GM12872 (cell line): Measurements from ENCODE around the gene DCXR.

Source experiments
- TF ChIP-seq, protein P1 (sequence below): IDR thresholded peaks from 3 replicates; pipeline ENCODE4 v1.5.1; 2011; ENCODE audit warnings: low read depth, mild to moderate bottlenecking, low read length, moderate library complexity; ENCODE audit not compliant: insufficient read depth

Gene DCXR

GRCh38 chr17:82082456-82082855, 45.0 kb upstream of the DCXR start:
- TF ChIP-seq, protein P1, sequence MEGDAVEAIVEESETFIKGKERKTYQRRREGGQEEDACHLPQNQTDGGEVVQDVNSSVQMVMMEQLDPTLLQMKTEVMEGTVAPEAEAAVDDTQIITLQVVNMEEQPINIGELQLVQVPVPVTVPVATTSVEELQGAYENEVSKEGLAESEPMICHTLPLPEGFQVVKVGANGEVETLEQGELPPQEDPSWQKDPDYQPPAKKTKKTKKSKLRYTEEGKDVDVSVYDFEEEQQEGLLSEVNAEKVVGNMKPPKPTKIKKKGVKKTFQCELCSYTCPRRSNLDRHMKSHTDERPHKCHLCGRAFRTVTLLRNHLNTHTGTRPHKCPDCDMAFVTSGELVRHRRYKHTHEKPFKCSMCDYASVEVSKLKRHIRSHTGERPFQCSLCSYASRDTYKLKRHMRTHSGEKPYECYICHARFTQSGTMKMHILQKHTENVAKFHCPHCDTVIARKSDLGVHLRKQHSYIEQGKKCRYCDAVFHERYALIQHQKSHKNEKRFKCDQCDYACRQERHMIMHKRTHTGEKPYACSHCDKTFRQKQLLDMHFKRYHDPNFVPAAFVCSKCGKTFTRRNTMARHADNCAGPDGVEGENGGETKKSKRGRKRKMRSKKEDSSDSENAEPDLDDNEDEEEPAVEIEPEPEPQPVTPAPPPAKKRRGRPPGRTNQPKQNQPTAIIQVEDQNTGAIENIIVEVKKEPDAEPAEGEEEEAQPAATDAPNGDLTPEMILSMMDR, result no peak

DNA sequence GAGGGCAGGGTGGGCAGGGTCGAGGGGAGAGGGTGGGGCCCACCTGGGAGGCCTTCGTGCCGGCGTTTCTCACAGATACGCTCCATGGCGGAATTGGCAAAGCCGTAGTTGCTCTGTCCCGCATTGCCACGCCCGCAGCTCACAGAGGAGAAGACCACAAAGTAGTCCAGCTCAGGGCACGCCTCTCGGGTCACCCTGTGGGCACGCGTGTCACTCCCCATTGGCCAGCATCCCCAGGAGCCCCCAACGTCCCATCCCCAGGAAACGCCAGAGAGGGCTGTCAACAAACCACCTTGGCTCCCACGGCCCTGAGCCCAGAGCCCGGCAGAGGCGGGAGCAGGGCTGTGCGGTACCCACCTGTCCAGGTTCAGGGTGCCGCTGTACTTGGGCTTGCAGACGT, 44.5 kb upstream of the DCXR start:
- TF ChIP-seq, protein P1, result no peak

DNA sequence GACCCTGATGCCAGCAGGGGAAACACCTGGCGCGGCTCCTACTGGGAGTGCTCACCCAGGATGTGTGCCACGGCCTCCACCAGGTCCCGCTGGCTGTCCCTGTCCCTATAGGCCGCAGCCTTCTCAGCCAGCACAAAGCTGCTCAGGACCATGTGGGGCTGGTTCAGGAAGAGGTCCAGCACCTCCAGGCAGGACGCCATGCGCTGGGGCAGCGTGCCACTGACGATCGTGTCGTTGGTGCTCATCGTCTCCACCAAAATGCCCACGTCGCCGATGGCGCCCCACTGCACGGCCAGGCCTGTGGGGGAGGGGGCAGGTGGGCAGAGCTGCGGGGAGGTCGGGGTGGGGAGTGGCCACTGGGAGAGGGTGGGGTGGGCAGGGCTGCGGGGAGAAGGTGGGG, 44.0 kb upstream of the DCXR start:
- TF ChIP-seq, protein P1, result no peak

- TF ChIP-seq, protein P1, result no peak
Measured at GRCh38 chr17:82080789-82081464, 43.4 kb upstream of the DCXR start.

DNA sequence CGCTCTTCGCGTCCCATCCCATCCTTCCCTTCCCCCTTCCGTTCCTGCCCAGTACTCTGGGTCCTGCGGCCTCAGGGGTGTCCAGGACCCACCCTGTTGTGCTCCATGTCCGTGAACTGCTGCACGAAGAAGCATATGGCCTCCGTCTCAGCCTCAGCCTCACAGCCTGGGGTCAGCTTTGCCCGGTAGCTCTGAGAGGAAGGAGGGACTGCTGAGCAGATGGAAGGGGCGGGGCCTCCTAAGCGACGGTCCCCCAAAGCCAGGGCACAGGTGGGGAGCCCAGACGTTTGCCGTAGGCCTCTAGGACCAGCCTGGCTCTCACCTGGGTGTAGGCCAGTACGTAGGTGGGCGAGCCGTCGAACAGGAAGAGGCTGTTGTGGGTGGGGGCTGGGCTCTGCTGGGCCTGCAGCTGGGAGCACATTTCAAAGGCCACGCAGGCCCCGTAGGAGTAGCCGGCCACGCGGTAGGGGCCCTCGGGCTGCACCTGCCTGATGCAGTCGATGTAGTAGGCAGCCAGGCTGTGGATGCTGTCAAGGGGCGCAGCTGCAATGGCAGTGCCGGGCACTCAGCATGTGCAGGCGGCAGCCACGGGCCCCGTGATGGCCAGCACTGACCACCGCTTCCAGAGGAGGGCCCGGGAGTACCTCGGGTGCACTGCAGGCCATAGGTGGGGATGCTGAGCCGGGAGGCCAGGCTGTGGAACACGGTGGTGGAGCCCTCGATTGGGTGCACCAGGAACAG, 42.7 kb upstream of the DCXR start:
- TF ChIP-seq, protein P1, result no peak

DNA sequence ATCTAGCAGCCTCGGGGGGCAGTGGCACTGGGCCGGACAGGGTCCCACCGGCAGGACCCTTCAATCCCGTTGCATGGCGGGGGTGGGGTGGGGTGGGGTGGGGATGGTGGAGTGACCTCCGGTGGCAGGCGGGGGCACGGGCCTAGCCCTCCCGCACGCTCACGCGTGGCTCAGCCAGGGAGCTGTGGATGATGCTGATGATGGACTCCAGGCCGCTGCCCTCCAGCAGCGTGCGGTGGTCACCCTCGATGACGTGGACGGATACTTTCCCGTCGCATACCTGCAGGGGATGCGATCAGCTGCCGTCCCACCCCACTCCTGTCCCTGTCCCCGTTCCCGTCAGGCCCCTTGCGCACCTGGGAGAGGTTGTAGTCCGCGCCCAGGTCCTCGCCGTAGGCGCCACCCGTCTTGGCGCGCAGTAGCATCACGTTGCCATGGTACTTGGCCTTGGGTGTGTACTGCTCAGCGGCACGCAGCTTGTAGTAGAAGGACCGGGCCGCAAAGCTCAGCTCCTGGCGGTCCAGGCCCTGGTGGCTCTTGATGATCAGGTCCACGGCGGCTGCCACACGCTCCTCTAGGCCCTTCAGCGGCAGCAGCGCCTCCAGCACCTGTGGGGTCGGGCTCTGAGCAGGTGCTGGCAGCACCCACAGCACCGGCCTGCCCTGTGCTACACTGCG, 41.6 kb upstream of the DCXR start:
- TF ChIP-seq, protein P1, result no peak

DNA sequence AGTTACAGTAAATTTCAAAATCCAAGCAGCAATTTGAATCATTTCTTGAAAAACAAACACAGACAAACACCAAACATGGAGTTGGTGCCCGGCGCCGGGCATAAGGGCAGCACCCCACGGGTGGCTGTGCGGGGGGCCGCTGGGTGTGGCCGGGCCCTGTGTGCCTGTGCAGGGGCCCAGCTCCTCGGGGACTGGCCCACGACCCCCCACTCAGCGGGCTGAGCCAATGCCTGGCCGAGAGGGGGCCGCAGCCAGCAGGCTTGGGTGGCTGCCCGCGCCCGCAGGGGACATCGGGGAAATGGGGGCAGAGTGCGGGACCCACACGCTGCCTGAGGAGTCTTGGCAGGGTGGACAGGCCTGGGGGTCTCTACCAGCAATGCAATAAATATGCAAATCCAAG, 40.9 kb upstream of the DCXR start:
- TF ChIP-seq, protein P1, result no peak
